ENCODE measurements around the gene KIAA1958. TPM values are rescaled to one million over a fixed set of nuclear protein-coding genes. Genes with fewer than 3 reads are reported as not detected.

Gene KIAA1958
- total and polyA plus RNA-seq, 2 of the 4 experiments (the other 2 are of a cell fraction): 0.65 to 1.8 TPM

GRCh38 chr9:112445196-112445595 is 41.4 kb upstream of the KIAA1958 start:
- H3K9me1 ChIP-seq (ENCODE audit: insufficient read depth, low read length): peaks cover 4% of the 10 kb centered on the region; the same call in 1 of the 2 replicates
- H3K18ac ChIP-seq (ENCODE audit: low read depth, low read length): no peak overlapping the region
- ATAC-seq (ENCODE audit: low read depth) (no peak), DNase-seq (no peak)
- POLR2A ChIA-PET (ENCODE audit: unreplicated experiment): interaction anchor here (0.6 kb wide), 1 partner anchor 261 kb away, joined by 7 read pairs; no protein-coding TSS in a partner anchor
- peaks cover 7% of the 10 kb centered on the region for H3K36me3 ChIP-seq (ENCODE audit: control insufficient read depth, insufficient read depth, low read length)
- no peak overlapping the region for H4K91ac ChIP-seq (ENCODE audit: insufficient read depth, low read depth, low read length)
- H3K4me2 ChIP-seq (ENCODE audit: low read depth, low read length): no peak overlapping the region
- H3K56ac ChIP-seq (ENCODE audit: extremely low read depth, insufficient read depth, low read length): no peak overlapping the region
- no peak overlapping the region for H2AK9ac ChIP-seq (replicated peaks; ENCODE audit: low read depth, low read length, poor library complexity)
- no peak overlapping the region for H4K5ac ChIP-seq (ENCODE audit: low read depth, low read length)
- peaks cover 0 to 5% of the 10 kb centered on the region in 2 experiments; a peak in 1 of 4 replicates for H3K79me1 ChIP-seq (ENCODE audit: low read depth in 1 of 2, low read length in 2 of 2)
- no peaks in the 10 kb centered on the region for H3K27me3 ChIP-seq (ENCODE audit: control insufficient read depth, insufficient read depth, low read length)
- TF ChIP-seq SMC3 (IDR thresholded peaks at IDR 0.05; ENCODE audit: low read depth, low read length): no peak
- TF ChIP-seq RCOR1 (IDR thresholded peaks at IDR 0.05; ENCODE audit: insufficient replicate concordance, low read length): no peak
- TF ChIP-seq, protein P1, sequence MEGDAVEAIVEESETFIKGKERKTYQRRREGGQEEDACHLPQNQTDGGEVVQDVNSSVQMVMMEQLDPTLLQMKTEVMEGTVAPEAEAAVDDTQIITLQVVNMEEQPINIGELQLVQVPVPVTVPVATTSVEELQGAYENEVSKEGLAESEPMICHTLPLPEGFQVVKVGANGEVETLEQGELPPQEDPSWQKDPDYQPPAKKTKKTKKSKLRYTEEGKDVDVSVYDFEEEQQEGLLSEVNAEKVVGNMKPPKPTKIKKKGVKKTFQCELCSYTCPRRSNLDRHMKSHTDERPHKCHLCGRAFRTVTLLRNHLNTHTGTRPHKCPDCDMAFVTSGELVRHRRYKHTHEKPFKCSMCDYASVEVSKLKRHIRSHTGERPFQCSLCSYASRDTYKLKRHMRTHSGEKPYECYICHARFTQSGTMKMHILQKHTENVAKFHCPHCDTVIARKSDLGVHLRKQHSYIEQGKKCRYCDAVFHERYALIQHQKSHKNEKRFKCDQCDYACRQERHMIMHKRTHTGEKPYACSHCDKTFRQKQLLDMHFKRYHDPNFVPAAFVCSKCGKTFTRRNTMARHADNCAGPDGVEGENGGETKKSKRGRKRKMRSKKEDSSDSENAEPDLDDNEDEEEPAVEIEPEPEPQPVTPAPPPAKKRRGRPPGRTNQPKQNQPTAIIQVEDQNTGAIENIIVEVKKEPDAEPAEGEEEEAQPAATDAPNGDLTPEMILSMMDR (conservative IDR thresholded peaks at IDR 0.05; ENCODE audit: low read depth, low read length): no peak
- TF ChIP-seq CHD1 (IDR thresholded peaks at IDR 0.05; ENCODE audit: low read depth, low read length): no peak
- no peak for TF ChIP-seq POLR2A (IDR thresholded peaks at IDR 0.05; ENCODE audit: low read depth, low read length)
- TF ChIP-seq BHLHE40 (IDR thresholded peaks at IDR 0.05; ENCODE audit: low read depth, low read length): no peak
- no peak for TF ChIP-seq MXI1 (IDR thresholded peaks at IDR 0.05; ENCODE audit: borderline replicate concordance, low read depth, low read length)
- no peak for TF ChIP-seq RFX5 (IDR thresholded peaks at IDR 0.05; ENCODE audit: low read depth, low read length)
- no peak for TF ChIP-seq MAFK (IDR thresholded peaks at IDR 0.05; ENCODE audit: low read depth, low read length)
- no peak for TF ChIP-seq RAD21 (IDR thresholded peaks at IDR 0.05; ENCODE audit: low read length)
- no peak for TF ChIP-seq ELK1 (IDR thresholded peaks at IDR 0.05; ENCODE audit: borderline replicate concordance, low read depth, low read length)
- no peak for TF ChIP-seq NFE2L2 (IDR thresholded peaks at IDR 0.05; ENCODE audit: low read depth, low read length)
- no peak for TF ChIP-seq CEBPB (IDR thresholded peaks at IDR 0.05; ENCODE audit: low read depth, low read length)
- no peak for TF ChIP-seq MAZ (IDR thresholded peaks at IDR 0.05; ENCODE audit: borderline replicate concordance, low read depth, low read length)
- no peak for TF ChIP-seq USF2 (IDR thresholded peaks at IDR 0.05; ENCODE audit: low read depth, low read length)
- in situ Hi-C loops (cut with MboI; ENCODE audit: low sequenced_read_pairs): no loop called here
- no peak overlapping the region for H2BK20ac ChIP-seq (ENCODE audit: low read depth, low read length)
- intact Hi-C loops (cut with micrococcal nuclease): no loop called here
- CTCF ChIA-PET: interaction anchor here (0.6 kb wide), 1 partner anchor 12 kb away, joined by 3 read pairs; no protein-coding TSS in a partner anchor
- no peak overlapping the region for H3K14ac ChIP-seq (replicated peaks; ENCODE audit: low read depth, low read length)
- H4K20me1 ChIP-seq (ENCODE audit: insufficient read depth, low read length): no peaks in the 10 kb centered on the region
- no CpG with 5 or more reads among the region's 1 CpG for WGBS, 2 experiments (ENCODE audit: extremely low coverage in 2 of 2, insufficient read length in 1 of 2)
- no peak overlapping the region for H2AK5ac ChIP-seq (ENCODE audit: low read depth, low read length)
- H2BK5ac ChIP-seq (ENCODE audit: low read depth, low read length, poor library complexity, severe bottlenecking): no peak overlapping the region
- no peak overlapping the region for H3K27ac ChIP-seq (ENCODE audit: insufficient read depth, low read length)
- no peak overlapping the region for H2AFZ ChIP-seq (replicated peaks; ENCODE audit: low read length, poor library complexity)
- BruUV-seq (replicated peaks): no TSS peak
- H3K4me3 ChIP-seq (ENCODE audit: insufficient read depth, low read depth, low read length): no peak overlapping the region
- H3K23ac ChIP-seq (ENCODE audit: low read depth, low read length): no peak overlapping the region
- dilution Hi-C loops (cut with HindIII; ENCODE audit: low sequenced_read_pairs, unreplicated experiment): no loop called here
- H2BK120ac ChIP-seq (ENCODE audit: low read depth, low read length): no peak overlapping the region
- peaks cover 5% of the 10 kb centered on the region; the same call in 1 of the 2 replicates for H3K4me1 ChIP-seq (ENCODE audit: control insufficient read depth, insufficient read depth, low read length)
- H3K4ac ChIP-seq (ENCODE audit: low read depth, low read length): no peak overlapping the region
- H3K9ac ChIP-seq (ENCODE audit: low read depth, low read length): no peak overlapping the region
- H2BK15ac ChIP-seq (ENCODE audit: low read depth, low read length): no peak overlapping the region
- no peaks in the 10 kb centered on the region for H3K9me3 ChIP-seq (ENCODE audit: control insufficient read depth, insufficient read depth, low read length)
- H4K8ac ChIP-seq (ENCODE audit: low read depth in 2 of 2, low read length in 2 of 2): no peak overlapping the region
